Suppressor macrophage treated with lipopolysaccharide for 4 hours (primary cell): ENCODE results near the gene USH1C.

Experiments
- DNase-seq: peaks from one replicate; pipeline ENCODE4 v3.0.0-alpha.2; 2020

Gene USH1C

GRCh38 chr11:17568944-17569343 lies 24.7 kb upstream of the USH1C start:
- DNase-seq = no peak

- DNase-seq = peak; percentile 3
These were observed 20.4 kb upstream of the USH1C start for GRCh38 chr11:17564687-17565042.

- no peak for DNase-seq
These were observed 19.9 kb upstream of the USH1C start for GRCh38 chr11:17563961-17564686.

GRCh38 chr11:17563231-17563646 lies 19.0 kb upstream of the USH1C start:
- DNase-seq = peak; percentile 42

- no peak for DNase-seq
These were observed 17.3 kb upstream of the USH1C start for GRCh38 chr11:17561526-17561925.

GRCh38 chr11:17561111-17561415 lies 16.8 kb upstream of the USH1C start:
- no peak for DNase-seq

- no peak for DNase-seq
These were observed 16.3 kb upstream of the USH1C start for GRCh38 chr11:17560281-17561110.

GRCh38 chr11:17559341-17560087 lies 15.3 kb upstream of the USH1C start:
- no peak for DNase-seq

GRCh38 chr11:17558916-17559315 lies 14.7 kb upstream of the USH1C start:
- no peak for DNase-seq

GRCh38 chr11:17558025-17558780 lies 14.0 kb upstream of the USH1C start:
- DNase-seq = no peak

- no peak for DNase-seq
These were observed 12.8 kb upstream of the USH1C start for GRCh38 chr11:17556999-17557398.

GRCh38 chr11:17554487-17554886 lies 10.3 kb upstream of the USH1C start:
- DNase-seq = no peak

GRCh38 chr11:17553249-17553546 lies 9.0 kb upstream of the USH1C start:
- DNase-seq = no peak

- no peak for DNase-seq
These were observed 8.4 kb upstream of the USH1C start for GRCh38 chr11:17552392-17553248.

GRCh38 chr11:17552041-17552355 lies 7.8 kb upstream of the USH1C start:
- no peak for DNase-seq

GRCh38 chr11:17551347-17552040 lies 7.3 kb upstream of the USH1C start:
- no peak for DNase-seq

- no peak for DNase-seq
These were observed 6.5 kb upstream of the USH1C start for GRCh38 chr11:17550450-17551346.

GRCh38 chr11:17548444-17548843 lies 4.2 kb upstream of the USH1C start:
- DNase-seq = no peak

- no peak for DNase-seq
These were observed 3.7 kb upstream of the USH1C start for GRCh38 chr11:17547932-17548331.

- no peak for DNase-seq
These were observed 2.9 kb upstream of the USH1C start, which contains the start of gene OTOG for GRCh38 chr11:17547051-17547577. Gene OTOG (plus strand): TSS chr11:17547259. CDS start chr11:17547373, 114 bp downstream.
